OCI-M2 (cell line): ENCODE results near the gene MPPED2.

Experiments
- DNase-seq: peaks from one replicate; lab custom pipeline; 2025; ENCODE audit not compliant: unreplicated experiment; lab: John Stamatoyannopoulos, UW

MPPED2 gene

GRCh38 chr11:30488304-30488998 lies 97.7 kb downstream of the MPPED2 start:
- DNase-seq: no peak

- DNase-seq: no peak
Observed at GRCh38 chr11:30487200-30487898, 98.8 kb downstream of the MPPED2 start.

- DNase-seq: no peak
Observed at GRCh38 chr11:30485756-30486155, 100.4 kb downstream of the MPPED2 start.

GRCh38 chr11:30485222-30485621 lies 100.9 kb downstream of the MPPED2 start:
- DNase-seq: no peak

- DNase-seq: no peak
Observed at GRCh38 chr11:30483056-30483455, 103.1 kb downstream of the MPPED2 start.

GRCh38 chr11:30481796-30482195 lies 104.4 kb downstream of the MPPED2 start:
- DNase-seq: no peak

- DNase-seq: no peak
Observed at GRCh38 chr11:30481330-30481729, 104.8 kb downstream of the MPPED2 start.

GRCh38 chr11:30479899-30480298 lies 106.3 kb downstream of the MPPED2 start:
- DNase-seq: no peak

GRCh38 chr11:30478923-30479322 lies 107.2 kb downstream of the MPPED2 start:
- no peak for DNase-seq

- no peak for DNase-seq
Observed at GRCh38 chr11:30477061-30477460, 109.1 kb downstream of the MPPED2 start.

- no peak for DNase-seq
Observed at GRCh38 chr11:30474151-30474954, 111.8 kb downstream of the MPPED2 start.

GRCh38 chr11:30471244-30471643 lies 114.9 kb downstream of the MPPED2 start:
- no peak for DNase-seq

- DNase-seq: no peak
Observed at GRCh38 chr11:30468881-30469280, 117.3 kb downstream of the MPPED2 start.

GRCh38 chr11:30467176-30467575 lies 119.0 kb downstream of the MPPED2 start:
- DNase-seq: no peak

GRCh38 chr11:30465623-30466022 lies 120.5 kb downstream of the MPPED2 start:
- DNase-seq: no peak

- DNase-seq: no peak
Observed at GRCh38 chr11:30465192-30465591, 121.0 kb downstream of the MPPED2 start.

GRCh38 chr11:30463266-30463665 lies 122.9 kb downstream of the MPPED2 start:
- DNase-seq: no peak

- DNase-seq: no peak
Observed at GRCh38 chr11:30462421-30462820, 123.7 kb downstream of the MPPED2 start.

- DNase-seq: no peak
Observed at GRCh38 chr11:30459821-30460220, 126.3 kb downstream of the MPPED2 start.

GRCh38 chr11:30459306-30459705 lies 126.8 kb downstream of the MPPED2 start:
- DNase-seq: no peak

GRCh38 chr11:30458541-30458940 lies 127.6 kb downstream of the MPPED2 start:
- no peak for DNase-seq

GRCh38 chr11:30457087-30457486 lies 129.1 kb downstream of the MPPED2 start:
- no peak for DNase-seq
